ENCODE measurements around the gene SPATA45. TPM values are rescaled to one million over a fixed set of nuclear protein-coding genes. Genes with fewer than 3 reads are reported as not detected.
"Not testable (repeated sequence)": the region's sequence is repeated elsewhere in the genome, so short reads cannot be mapped to it uniquely, and the experiment has no call there.

The SPATA45 gene
- total and polyA plus RNA-seq, 5 donors from 2014 or later, result 0.70 TPM; not detected in 4

DNA sequence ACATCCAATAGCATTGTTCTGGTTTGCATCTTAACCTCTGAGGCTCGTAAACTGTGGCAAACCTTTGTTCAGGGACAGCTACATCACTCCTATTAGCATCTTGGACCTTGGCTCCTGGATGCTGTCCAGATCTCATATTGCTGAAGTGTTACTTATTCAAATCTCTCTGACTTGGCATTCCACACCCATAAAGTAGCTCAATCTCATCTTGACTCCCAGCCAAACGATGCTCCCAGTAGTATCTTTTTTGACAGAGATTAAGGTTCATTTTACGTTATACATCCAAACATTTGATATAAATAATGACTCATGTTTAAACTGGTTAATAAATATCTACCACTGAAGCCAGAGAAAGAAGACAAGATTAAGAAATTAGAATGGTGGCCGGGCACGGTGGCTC, 6.2 kb upstream of the SPATA45 start:
- no peaks in the 10 kb centered on the region for H3K27me3 Mint-ChIP-seq
- ATAC-seq (ENCODE audit: low read depth in 2 of 2), result no peak
- peak overlapping the region in 2 of 4 donors; percentile 15 to 76 for H3K4me3 Mint-ChIP-seq
- peaks cover 13% of the 10 kb centered on the region for H3K36me3 Mint-ChIP-seq
- peaks cover 10% of the 10 kb centered on the region for H3K4me1 ChIP-seq (ENCODE audit: control insufficient read depth, insufficient read depth, low read length, poor library complexity, severe bottlenecking)
- no peaks in the 10 kb centered on the region for H3K27me3 ChIP-seq (ENCODE audit: control insufficient read depth, insufficient read depth, low read length)
- peaks cover 0 to 33% (median 17%) of the 10 kb centered on the region in 4 donors for H3K4me1 Mint-ChIP-seq
- H3K36me3 ChIP-seq (ENCODE audit: control insufficient read depth, insufficient read depth, low read length), result no peaks in the 10 kb centered on the region
- H3K4me3 ChIP-seq (ENCODE audit: low read depth, low read length), result no peak overlapping the region
- H3K9me3 ChIP-seq (ENCODE audit: control insufficient read depth in 2 of 2, low read length in 2 of 2), result no peaks in the 10 kb centered on the region
- DNase-seq, result no peak
- H3K9me3 Mint-ChIP-seq, result peaks cover 0 to 4% (median 0%) of the 10 kb centered on the region in 7 donors
- no peak overlapping the region for H3K27ac ChIP-seq (ENCODE audit: insufficient read depth, low read length, poor library complexity, severe bottlenecking)
- peak overlapping the region in 1 of 3 donors; percentile 38 for H3K27ac Mint-ChIP-seq

DNA sequence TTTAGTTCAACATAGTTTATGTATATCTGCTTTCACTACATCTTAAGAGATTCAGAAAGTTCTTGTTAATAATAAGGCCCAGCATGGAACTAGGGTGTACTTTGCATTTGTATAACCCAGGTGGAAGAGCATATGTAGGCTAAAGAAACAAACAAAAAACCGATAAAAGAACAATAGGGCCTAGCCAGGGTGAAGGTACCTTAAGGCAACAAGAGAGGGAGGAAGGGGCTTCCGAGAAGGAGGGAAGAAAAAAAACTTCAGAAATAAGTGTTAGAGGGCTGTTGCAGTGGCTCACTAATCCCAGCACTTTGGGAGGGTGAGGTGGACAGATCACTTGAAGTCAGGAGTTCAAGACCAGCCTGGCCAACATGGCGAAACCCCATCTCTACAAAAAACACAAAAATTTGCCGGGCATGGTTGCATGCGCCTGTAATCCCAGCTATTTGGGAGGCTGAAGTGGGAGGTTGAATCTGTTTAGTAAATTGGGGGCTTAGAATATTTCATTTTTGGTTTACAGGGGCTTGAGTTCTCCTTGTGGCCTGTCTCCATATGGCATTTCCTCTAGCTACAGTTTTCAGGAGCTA, 4.7 kb upstream of the SPATA45 start:
- H3K36me3 Mint-ChIP-seq, result peaks cover 13% of the 10 kb centered on the region
- Histone ChIP-seq H3K9me3 (ENCODE audit: control insufficient read depth in 2 of 2, low read length in 2 of 2) (no peaks in the 10 kb centered on the region), H3K27me3 (ENCODE audit: control insufficient read depth, insufficient read depth, low read length) (no peaks in the 10 kb centered on the region), H3K4me1 (ENCODE audit: control insufficient read depth, insufficient read depth, low read length, poor library complexity, severe bottlenecking) (peaks cover 6% of the 10 kb centered on the region), H3K4me3 (ENCODE audit: low read depth, low read length) (no peak overlapping the region), H3K36me3 (ENCODE audit: control insufficient read depth, insufficient read depth, low read length) (no peaks in the 10 kb centered on the region), H3K27ac (ENCODE audit: insufficient read depth, low read length, poor library complexity, severe bottlenecking) (no peak overlapping the region)
- peak overlapping the region in 1 of 4 donors; percentile 32 for H3K4me3 Mint-ChIP-seq
- no peak for DNase-seq
- H3K4me1 Mint-ChIP-seq, result peaks cover 0 to 23% (median 12%) of the 10 kb centered on the region in 4 donors
- H3K27ac Mint-ChIP-seq, result no peak overlapping the region
- no peaks in the 10 kb centered on the region for H3K27me3 Mint-ChIP-seq
- H3K9me3 Mint-ChIP-seq, result peaks cover 0 to 4% (median 0%) of the 10 kb centered on the region in 7 donors
- ATAC-seq (ENCODE audit: low read depth in 2 of 2), result no peak

DNA sequence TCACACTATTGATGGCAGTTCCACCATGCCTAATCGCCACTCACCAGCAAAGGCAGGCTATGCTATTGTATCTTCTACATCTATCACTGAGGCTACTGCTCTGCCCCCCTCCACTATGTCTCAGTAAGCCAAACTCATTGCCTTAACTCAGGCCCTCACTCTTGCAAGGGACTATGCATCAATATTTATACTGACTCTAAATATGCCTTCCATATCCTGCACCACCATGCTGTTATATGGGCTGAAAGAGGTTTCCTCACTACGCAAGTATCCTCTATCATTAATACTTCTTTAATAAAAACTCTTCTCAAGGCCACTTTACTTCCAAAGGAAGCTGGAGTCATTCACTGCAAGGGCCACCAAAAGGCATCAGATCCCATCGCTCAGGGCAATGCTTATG, 2.9 kb downstream of the SPATA45 start:
- not testable (repeated sequence) for H3K4me1 Mint-ChIP-seq; H3K4me3 ChIP-seq (ENCODE audit: low read depth, low read length); DNase-seq; H3K4me1 ChIP-seq (ENCODE audit: control insufficient read depth, insufficient read depth, low read length, poor library complexity, severe bottlenecking); H3K36me3 Mint-ChIP-seq; H3K27me3 Mint-ChIP-seq; H3K27me3 ChIP-seq (ENCODE audit: control insufficient read depth, insufficient read depth, low read length); H3K36me3 ChIP-seq (ENCODE audit: control insufficient read depth, insufficient read depth, low read length); H3K9me3 ChIP-seq (ENCODE audit: control insufficient read depth in 2 of 2, low read length in 2 of 2); H3K9me3 Mint-ChIP-seq; H3K4me3 Mint-ChIP-seq; H3K27ac Mint-ChIP-seq; ATAC-seq (ENCODE audit: low read depth in 2 of 2); H3K27ac ChIP-seq (ENCODE audit: insufficient read depth, low read length, poor library complexity, severe bottlenecking)

- no peak overlapping the region for H3K27ac ChIP-seq (ENCODE audit: insufficient read depth, low read length, poor library complexity, severe bottlenecking)
- H3K4me3 ChIP-seq (ENCODE audit: low read depth, low read length), result no peak overlapping the region
- no peak overlapping the region for H3K27ac Mint-ChIP-seq
- no peaks in the 10 kb centered on the region for H3K27me3 ChIP-seq (ENCODE audit: control insufficient read depth, insufficient read depth, low read length)
- no peaks in the 10 kb centered on the region for H3K4me1 ChIP-seq (ENCODE audit: control insufficient read depth, insufficient read depth, low read length, poor library complexity, severe bottlenecking)
- peaks cover 0 to 7% (median 6%) of the 10 kb centered on the region in 4 donors for H3K4me1 Mint-ChIP-seq
- H3K27me3 Mint-ChIP-seq, result no peaks in the 10 kb centered on the region
- H3K36me3 ChIP-seq (ENCODE audit: control insufficient read depth, insufficient read depth, low read length), result no peaks in the 10 kb centered on the region
- H3K36me3 Mint-ChIP-seq, result no peaks in the 10 kb centered on the region
- DNase-seq, result no peak
- no peak for ATAC-seq (ENCODE audit: low read depth in 2 of 2)
- H3K9me3 ChIP-seq (ENCODE audit: control insufficient read depth in 2 of 2, low read length in 2 of 2), result no peaks in the 10 kb centered on the region
- H3K4me3 Mint-ChIP-seq, result no peak overlapping the region
- peaks cover 0 to 2% (median 0%) of the 10 kb centered on the region in 7 donors for H3K9me3 Mint-ChIP-seq
Measured at GRCh38 chr1:212838145-212838544, 9.3 kb downstream of the SPATA45 start.

DNA sequence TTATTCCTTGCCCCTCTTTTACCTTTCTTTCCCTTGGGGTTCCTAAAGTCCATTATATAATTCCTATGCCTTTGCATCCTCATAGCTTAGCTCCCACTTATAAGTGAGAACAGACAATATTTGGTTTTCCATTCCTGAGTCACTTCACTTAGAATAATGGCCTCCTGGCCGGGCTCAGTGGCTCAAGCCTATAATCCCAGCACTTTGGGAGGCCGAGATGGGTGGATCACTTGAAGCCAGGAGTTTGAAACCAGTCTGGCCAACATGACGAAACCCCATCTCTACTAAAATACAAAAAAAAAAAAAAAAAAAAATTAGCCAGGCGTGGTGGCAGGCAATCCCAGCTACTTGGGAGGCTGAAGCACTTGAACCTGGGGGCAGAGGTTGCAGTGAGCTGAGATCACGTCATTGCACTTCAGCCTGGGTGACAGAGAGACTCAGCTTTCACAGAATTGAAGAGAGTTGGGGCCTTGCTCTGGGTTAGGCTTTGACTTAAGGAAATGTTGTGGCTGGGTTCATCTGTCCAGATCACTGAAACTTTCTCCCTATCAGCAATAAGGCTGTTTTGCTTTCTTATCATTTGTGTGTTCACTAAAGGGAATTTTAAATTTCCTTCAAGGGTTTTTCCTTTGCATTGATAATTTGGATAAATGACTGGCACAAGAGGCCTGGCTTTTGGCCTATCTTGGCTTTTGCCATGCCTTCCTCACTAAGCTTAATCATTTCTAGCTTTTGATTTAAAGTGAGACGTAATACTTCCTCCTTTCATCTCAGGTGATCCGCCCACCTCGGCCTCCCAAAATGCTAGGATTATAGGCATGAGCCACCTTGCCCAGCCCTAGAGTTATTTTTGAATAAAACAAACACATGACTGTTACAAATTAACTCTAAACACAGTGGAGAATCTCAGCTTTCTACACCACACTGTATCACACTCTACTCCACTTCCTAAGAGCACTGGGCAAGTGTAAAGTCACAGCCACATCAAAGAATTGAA, 13.9 kb downstream of the SPATA45 start:
- peak overlapping the region; percentile 71 to 83 (median 79) for H3K27ac Mint-ChIP-seq
- not testable (repeated sequence) for H3K9me3 ChIP-seq (ENCODE audit: control insufficient read depth in 2 of 2, low read length in 2 of 2); H3K27ac ChIP-seq (ENCODE audit: insufficient read depth, low read length, poor library complexity, severe bottlenecking); H3K4me3 ChIP-seq (ENCODE audit: low read depth, low read length); H3K36me3 ChIP-seq (ENCODE audit: control insufficient read depth, insufficient read depth, low read length); H3K9me3 Mint-ChIP-seq; H3K27me3 Mint-ChIP-seq; H3K36me3 Mint-ChIP-seq; H3K4me3 Mint-ChIP-seq; ATAC-seq (ENCODE audit: low read depth in 2 of 2); H3K27me3 ChIP-seq (ENCODE audit: control insufficient read depth, insufficient read depth, low read length); H3K4me1 Mint-ChIP-seq; DNase-seq; H3K4me1 ChIP-seq (ENCODE audit: control insufficient read depth, insufficient read depth, low read length, poor library complexity, severe bottlenecking)

DNA sequence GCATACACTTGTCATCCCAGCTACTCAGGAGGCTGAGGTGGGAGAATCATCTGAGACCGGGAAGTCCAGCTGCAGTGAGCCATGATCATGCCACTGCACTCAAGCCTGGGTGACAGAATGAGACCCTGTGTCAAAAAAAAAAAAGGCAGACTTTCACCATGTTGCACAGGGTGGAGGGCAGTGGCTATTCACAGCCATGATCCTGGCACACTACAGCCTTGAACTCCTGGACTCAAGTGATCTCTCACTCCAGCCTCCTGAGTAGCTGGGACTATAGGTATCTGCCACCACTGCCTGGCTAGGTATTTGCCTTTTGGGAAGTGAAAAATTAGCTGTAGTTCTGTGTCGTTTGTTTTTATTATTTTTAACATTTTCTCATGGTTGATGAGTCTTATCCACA, 19.1 kb downstream of the SPATA45 start:
- no peak overlapping the region for H3K27ac Mint-ChIP-seq
- H3K27me3 Mint-ChIP-seq, result no peaks in the 10 kb centered on the region
- no peaks in the 10 kb centered on the region for H3K27me3 ChIP-seq (ENCODE audit: control insufficient read depth, insufficient read depth, low read length)
- H3K9me3 Mint-ChIP-seq, result peaks cover 0 to 25% (median 10%) of the 10 kb centered on the region in 7 donors
- peaks cover 10 to 15% of the 10 kb centered on the region in 2 experiments for H3K9me3 ChIP-seq (ENCODE audit: control insufficient read depth in 2 of 2, low read length in 2 of 2)
- no peak for ATAC-seq (ENCODE audit: low read depth in 2 of 2)
- DNase-seq, result no peak
- H3K36me3 Mint-ChIP-seq, result peaks cover 12% of the 10 kb centered on the region
- peaks cover 0 to 4% (median 0%) of the 10 kb centered on the region in 4 donors for H3K4me1 Mint-ChIP-seq
- H3K4me1 ChIP-seq (ENCODE audit: control insufficient read depth, insufficient read depth, low read length, poor library complexity, severe bottlenecking), result no peaks in the 10 kb centered on the region
- no peak overlapping the region for H3K4me3 Mint-ChIP-seq
- no peaks in the 10 kb centered on the region for H3K36me3 ChIP-seq (ENCODE audit: control insufficient read depth, insufficient read depth, low read length)
- H3K4me3 ChIP-seq (ENCODE audit: low read depth, low read length), result no peak overlapping the region
- no peak overlapping the region for H3K27ac ChIP-seq (ENCODE audit: insufficient read depth, low read length, poor library complexity, severe bottlenecking)

- Mint-ChIP-seq H3K36me3 (peaks cover 12% of the 10 kb centered on the region), H3K27me3 (no peaks in the 10 kb centered on the region), H3K4me1 (peaks cover 0 to 4% (median 0%) of the 10 kb centered on the region in 4 donors), H3K9me3 (peaks cover 0 to 25% (median 10%) of the 10 kb centered on the region in 7 donors), H3K4me3 (no peak overlapping the region), H3K27ac (no peak overlapping the region)
- no peaks in the 10 kb centered on the region for H3K27me3 ChIP-seq (ENCODE audit: control insufficient read depth, insufficient read depth, low read length)
- no peak overlapping the region for H3K27ac ChIP-seq (ENCODE audit: insufficient read depth, low read length, poor library complexity, severe bottlenecking)
- no peak for DNase-seq
- no peak overlapping the region for H3K4me3 ChIP-seq (ENCODE audit: low read depth, low read length)
- no peaks in the 10 kb centered on the region for H3K36me3 ChIP-seq (ENCODE audit: control insufficient read depth, insufficient read depth, low read length)
- no peak for ATAC-seq (ENCODE audit: low read depth in 2 of 2)
- no peaks in the 10 kb centered on the region for H3K4me1 ChIP-seq (ENCODE audit: control insufficient read depth, insufficient read depth, low read length, poor library complexity, severe bottlenecking)
- peaks cover 10 to 15% of the 10 kb centered on the region in 2 experiments for H3K9me3 ChIP-seq (ENCODE audit: control insufficient read depth in 2 of 2, low read length in 2 of 2)
Measured at GRCh38 chr1:212827831-212828278, 19.6 kb downstream of the SPATA45 start.

Data from CD4-positive, CD25-positive, alpha-beta regulatory T cell (primary cell).